CD4-positive, alpha-beta T cell treated with Interleukin-1 beta for 1 hour (primary cell): ENCODE results near the gene KCTD2.
"Not testable (repeated sequence)": the region's sequence is repeated elsewhere in the genome, so short reads cannot be mapped to it uniquely, and the experiment has no call there.

ENCODE experiments used
- DNase-seq, 2 donors: peaks; one replicate each; pipeline ENCODE4 v3.0.0-alpha.2; 2020 to 2022

KCTD2 gene

GRCh38 chr17:75046407-75047289 lies at the start of gene KCTD2, which contains the start of gene ATP5PD:
Gene KCTD2, plus strand, starts transcription at chr17:75047225. Its CDS starts 26 bp downstream, at chr17:75047251.
Gene ATP5PD, minus strand, starts transcription at chr17:75046969. Its CDS starts 4,319 bp downstream, at chr17:75042650.
- peak; percentile 96 to 97 for DNase-seq

GRCh38 chr17:74998783-74999182 lies 48.2 kb upstream of the KCTD2 start:
- no peak for DNase-seq

GRCh38 chr17:74999523-74999922 lies 47.5 kb upstream of the KCTD2 start:
- no peak for DNase-seq

- no peak for DNase-seq
These were observed 44.8 kb upstream of the KCTD2 start for GRCh38 chr17:75001915-75002843.

- no peak for DNase-seq
These were observed 43.7 kb upstream of the KCTD2 start for GRCh38 chr17:75003070-75003956.

GRCh38 chr17:75003957-75004355 lies 43.1 kb upstream of the KCTD2 start:
- DNase-seq, result no peak

GRCh38 chr17:75004371-75004770 lies 42.7 kb upstream of the KCTD2 start:
- DNase-seq, result no peak

GRCh38 chr17:75005291-75005690 lies 41.7 kb upstream of the KCTD2 start:
- no peak for DNase-seq

GRCh38 chr17:75006084-75006483 lies 40.9 kb upstream of the KCTD2 start:
- DNase-seq, result not testable (repeated sequence)

- DNase-seq, result no peak
These were observed 40.4 kb upstream of the KCTD2 start for GRCh38 chr17:75006653-75007052.

GRCh38 chr17:75008373-75008772 lies 38.7 kb upstream of the KCTD2 start:
- no peak for DNase-seq

GRCh38 chr17:75009139-75009724 lies 37.8 kb upstream of the KCTD2 start:
- DNase-seq, result no peak

- no peak for DNase-seq
These were observed 36.2 kb upstream of the KCTD2 start for GRCh38 chr17:75010683-75011400.

- no peak for DNase-seq
These were observed 35.5 kb upstream of the KCTD2 start for GRCh38 chr17:75011401-75012095.

GRCh38 chr17:75012096-75012345 lies 35.0 kb upstream of the KCTD2 start:
- no peak for DNase-seq

GRCh38 chr17:75012346-75013091 lies 34.5 kb upstream of the KCTD2 start, which contains the start of gene MRPL58:
Gene MRPL58, plus strand, starts transcription at chr17:75012670. Its CDS starts 17 bp downstream, at chr17:75012687.
- peak; percentile 82 to 83 for DNase-seq

GRCh38 chr17:75013092-75013559 lies 33.9 kb upstream of the KCTD2 start:
- no peak for DNase-seq

GRCh38 chr17:75019146-75019545 lies 27.9 kb upstream of the KCTD2 start:
- no peak for DNase-seq

GRCh38 chr17:75019710-75020109 lies 27.3 kb upstream of the KCTD2 start:
- no peak for DNase-seq
